CD4-positive, alpha-beta T cell treated with Interleukin-12 subunit alpha and Interleukin-12 subunit beta, for 1 hour (primary cell): ENCODE measurements around the gene TCF7L2.
A peak's percentile ranks its signal among the peaks of the same experiment; 100 is the strongest.

Experiments used
- DNase-seq: peaks from one replicate; pipeline ENCODE4 v3.0.0-alpha.2; 2020

The TCF7L2 gene

DNA sequence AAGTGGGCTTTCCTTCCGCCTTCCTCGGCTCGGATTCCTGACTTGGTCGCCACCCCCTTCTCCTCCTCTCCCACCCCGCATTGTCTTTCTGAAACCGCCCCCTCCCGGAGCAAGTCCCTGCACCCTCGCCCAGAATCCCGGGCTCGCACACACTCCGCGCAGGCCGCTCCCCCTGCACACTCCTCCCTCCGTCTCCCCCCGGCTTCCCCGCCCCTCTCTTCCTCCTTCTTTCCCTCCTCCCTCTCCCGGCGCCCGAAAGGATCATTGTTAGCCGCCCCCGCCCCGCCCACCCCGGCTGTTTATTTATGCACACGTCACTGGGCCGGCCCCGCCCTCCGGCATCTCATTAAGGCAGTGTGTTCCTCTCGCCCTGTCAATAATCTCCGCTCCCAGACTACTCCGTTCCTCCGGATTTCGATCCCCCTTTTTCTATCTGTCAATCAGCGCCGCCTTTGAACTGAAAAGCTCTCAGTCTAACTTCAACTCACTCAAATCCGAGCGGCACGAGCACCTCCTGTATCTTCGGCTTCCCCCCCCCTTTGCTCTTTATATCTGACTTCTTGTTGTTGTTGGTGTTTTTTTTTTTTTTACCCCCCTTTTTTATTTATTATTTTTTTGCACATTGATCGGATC lies at the start of gene TCF7L2:
Gene TCF7L2 (plus strand): TSS at position 373 of the 633 bp plus-strand sequence. CDS start 510 bp downstream, outside the sequence.
- peak; percentile 69 for DNase-seq

DNA sequence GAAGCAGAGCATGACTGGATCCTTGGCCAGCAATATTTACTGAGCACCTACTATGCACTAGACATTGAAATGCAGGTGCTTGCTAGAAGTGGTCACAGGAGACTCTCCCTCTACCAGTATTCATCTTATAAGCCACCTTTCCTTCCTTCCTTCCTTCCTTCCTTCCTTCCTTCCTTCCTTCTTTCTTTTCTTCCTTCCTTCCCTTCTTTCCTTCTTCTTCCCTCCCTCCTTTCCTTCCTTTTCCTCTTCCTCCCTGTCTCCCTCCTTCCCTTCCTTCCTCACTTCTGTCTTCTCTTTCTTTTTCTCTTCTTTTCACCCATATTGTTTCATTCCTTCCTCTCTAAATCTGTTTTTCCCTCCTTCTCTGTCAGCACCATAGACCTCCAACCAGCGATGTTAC lies 47.3 kb upstream of the TCF7L2 start:
- no peak for DNase-seq

DNA sequence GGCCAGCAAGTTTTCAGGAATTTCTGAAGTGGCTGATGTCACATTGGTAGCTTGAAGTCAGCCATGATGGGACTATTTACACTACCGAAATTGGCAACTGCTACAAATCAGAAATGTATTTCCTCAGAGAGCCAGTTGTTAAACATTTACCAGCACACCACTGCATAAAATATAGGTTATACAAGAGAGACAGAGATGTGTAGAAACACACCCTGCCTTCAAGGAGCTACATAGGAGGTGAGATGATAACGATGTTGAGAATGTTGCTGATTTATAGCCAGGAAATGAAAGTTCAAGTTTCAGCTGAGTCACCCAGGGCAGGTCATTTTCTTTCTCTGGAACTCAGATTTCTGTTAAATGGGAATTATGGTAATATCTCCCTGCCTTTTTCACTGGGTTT lies 46.0 kb upstream of the TCF7L2 start:
- DNase-seq = no peak

DNA sequence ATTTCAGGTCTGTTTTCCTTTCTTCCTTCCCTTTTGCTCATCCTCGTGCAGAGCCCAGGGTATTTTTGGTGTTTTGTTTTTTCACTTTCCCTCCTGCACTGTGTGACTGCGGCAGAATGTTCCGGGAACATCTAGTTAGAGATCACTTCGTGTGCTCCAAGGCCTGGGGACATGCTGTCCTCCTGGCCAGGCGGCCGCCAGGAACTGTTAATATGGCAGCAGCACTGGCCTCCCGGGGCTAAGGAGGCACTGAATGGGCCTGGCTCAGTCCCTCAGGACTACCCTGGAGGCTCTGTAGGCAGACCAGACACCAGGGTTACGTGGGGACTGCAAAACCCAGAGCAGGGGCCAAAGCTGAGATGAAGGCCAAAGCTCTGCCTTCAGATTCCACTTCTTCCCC lies 43.1 kb upstream of the TCF7L2 start:
- DNase-seq = no peak

DNA sequence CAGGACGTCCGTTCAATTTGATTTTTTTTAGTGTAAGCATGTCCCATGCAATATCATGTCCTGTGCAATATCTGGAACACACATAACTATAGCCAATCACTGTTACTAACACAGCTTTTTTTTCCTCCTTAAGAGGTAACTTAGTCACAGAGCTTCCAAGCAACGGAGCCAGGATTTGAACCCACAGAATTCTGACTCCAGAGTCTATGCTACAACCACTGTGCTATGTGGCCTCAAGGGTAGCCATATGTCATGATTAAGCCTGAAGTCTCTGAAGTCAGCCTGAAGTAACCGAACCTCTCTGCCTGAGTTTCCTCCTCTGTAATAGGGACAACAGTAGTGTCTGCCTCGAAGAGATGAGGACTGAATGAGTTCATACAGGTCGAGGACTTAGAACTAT lies 42.2 kb upstream of the TCF7L2 start:
- no peak for DNase-seq

DNA sequence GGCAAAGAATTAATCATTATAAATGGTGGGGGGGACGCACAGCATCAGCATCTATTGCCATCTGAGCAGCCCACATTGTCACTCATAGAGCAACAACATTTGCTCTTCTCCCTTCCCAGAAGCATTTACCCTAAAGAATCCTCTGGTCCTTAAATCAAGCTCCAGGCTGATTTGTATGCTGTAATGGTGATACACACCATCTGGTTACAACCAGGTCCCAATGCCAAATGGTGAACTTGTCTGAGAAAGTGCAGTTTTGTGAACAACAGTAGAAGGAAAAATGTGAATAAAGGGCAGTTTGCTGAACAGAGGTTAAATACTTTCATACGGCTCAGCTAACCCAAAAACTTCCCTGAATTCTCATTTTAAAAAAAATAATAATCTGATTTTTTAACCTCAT lies 38.8 kb upstream of the TCF7L2 start:
- no peak for DNase-seq

DNA sequence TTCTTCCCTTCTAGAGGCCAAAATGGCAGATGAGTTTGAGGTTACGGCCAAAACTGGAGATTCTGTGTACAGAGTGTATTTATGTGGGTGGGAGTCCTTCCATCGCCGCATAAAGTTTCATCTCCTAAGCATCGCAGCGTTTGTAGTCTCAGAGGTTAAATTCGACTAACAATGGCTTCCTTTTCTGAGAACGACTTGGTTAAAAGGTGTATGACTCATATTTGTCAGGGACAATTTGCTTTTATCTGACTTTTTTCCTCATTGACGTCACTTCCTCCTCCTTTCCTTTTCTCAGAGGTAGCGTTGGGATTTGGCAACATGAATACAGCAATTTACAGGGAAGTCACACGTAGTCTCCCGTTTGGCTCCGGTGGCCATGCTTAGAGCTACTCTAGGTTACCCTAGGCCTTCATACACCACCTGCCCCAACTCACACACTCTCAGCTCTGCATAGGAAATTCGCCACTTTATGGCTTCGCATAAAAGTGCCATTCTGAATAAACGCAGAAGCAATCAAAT lies 37.6 kb upstream of the TCF7L2 start:
- DNase-seq = no peak

DNA sequence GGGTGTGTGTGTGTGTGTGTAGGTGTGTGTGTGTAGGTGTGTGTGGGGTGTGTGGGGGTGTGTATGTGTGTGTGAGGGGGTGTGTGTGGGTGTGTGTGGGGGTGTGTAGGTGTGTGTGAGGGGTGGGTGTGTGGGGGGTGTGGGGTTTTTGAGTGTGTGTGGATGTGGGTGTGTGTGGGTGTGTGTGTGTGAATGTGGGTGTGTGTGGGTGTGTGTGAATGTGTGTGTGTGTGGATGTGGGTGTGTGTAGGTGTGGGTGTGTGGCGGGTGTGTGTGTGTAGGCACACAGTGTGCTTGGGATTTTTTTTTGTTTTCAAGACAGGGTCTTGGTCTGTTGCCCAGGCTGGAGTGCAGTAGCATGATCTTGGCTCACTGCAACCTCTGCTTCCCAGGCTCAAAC lies 36.8 kb upstream of the TCF7L2 start:
- DNase-seq = no peak

DNA sequence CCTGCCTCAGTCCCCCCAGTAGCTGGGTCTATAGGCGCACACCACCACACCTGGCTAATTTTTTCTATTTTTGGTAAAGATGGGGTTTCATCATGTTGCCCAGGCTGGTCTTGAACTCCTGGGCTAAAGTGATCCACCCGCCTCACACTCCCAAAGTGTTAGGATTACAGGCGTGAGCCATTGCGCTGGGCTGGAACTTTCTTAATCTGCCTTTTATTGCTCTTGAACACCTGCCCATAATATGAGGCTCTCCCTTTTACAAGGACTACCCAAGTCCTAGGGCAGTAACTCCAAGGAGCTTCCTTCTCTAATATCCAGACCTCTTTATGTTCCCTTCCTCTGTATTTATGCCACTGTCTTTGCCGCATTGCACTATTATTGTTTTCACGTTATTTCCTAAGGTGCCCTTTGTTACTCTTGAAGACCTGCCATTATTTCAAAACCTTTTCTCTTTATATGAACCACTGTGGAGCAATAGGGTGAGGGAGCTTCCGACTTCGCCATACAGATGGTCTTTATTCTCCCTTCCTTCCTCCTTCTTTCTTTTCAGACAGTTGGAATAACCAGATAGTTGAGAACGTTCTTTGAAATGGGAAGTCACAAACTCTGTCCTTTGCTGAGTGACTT lies 36.3 kb upstream of the TCF7L2 start:
- DNase-seq = no peak

DNA sequence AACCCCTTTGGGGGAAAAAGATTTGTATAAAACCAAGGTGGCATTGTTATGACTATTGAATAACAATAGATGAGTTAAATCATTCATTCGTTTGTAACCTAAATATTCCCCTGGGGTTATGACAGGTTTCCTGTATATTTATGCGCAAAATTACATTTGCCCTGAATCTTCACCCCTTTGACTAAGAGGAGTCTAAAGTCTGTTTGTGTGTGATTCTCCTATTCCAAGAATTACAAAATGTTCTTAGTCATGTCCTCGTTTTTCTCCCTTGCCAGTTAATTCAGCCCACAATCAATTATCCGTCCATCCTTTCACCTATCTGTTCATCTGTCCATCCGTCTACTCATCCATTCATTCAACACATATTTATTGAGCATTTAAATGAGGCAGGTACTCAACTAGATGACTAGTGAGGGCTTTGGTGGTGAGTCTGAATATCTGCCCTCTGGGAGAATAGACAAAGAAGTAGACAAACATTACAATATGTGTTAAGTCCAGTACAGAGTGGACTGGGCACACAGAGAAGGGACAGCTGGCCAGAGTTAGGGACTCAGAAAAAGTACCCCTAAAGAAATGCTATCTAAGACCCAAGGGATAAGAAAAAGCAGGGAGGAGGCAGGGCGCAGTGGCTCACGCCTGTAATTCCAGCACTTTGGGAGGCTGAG lies 35.6 kb upstream of the TCF7L2 start:
- no peak for DNase-seq

DNA sequence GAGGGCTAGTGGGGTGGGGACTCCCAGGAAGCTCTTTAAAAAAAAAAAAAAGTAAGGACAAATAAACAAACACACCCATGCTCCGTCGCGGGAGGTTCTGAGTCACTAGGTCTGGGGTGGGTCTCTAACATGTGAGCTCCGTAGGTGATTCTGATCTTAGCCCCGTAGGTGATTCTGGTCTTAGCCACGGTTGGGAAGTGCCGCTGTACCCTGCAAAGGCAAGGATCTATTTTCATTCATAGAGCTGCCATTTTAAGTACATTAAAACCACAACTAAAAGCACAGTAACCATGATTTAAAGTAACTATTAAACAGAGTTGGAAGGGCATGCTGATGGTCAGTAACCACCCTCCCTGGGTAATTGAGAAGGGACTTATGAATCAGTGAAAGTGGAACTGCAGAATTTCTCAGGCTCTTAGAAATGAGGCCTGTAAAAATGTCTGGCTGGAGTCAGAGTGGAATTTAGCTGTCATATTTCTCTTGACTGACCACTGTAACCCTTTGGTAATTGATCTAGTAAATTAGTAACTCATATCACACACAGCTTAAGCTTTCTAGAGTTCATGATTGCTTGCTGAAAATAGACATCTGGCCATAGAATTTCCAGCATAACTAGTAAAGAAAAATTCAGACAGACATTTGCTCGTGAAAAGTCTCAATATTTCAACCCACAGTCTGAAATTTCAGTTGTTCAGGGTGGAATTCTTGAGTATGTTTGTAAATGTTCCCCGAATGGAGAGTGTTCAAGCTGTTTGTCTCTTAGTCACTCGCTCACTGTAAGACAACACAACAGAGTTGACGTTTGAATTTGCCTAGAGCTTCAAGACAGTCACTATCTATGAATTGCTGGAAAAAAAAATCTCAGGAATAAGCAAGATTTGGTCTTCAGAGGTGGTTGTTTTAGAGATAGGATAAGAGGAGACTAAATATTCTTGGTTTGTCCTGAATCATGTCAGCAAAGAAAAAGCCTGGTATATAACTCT lies 34.2 kb upstream of the TCF7L2 start:
- no peak for DNase-seq

DNA sequence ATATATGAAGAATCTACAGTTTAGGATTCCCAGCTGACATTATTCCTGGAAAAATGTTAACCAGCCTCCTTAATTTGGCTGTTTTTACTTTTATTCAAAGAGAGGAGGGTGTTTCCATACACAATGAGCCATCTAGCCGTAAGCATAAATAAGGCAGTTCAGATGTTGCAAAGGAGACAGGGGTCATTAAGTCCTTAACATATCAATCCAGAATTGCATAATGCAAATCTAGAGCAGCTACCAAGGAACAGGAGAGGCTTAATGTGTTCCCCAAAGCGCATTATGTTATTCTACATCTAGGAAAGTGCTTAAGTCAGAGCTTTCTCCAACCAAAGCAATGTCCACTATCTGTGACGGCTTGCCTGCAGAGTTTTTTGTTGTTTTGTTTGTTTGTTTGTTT lies 32.4 kb upstream of the TCF7L2 start:
- no peak for DNase-seq

DNA sequence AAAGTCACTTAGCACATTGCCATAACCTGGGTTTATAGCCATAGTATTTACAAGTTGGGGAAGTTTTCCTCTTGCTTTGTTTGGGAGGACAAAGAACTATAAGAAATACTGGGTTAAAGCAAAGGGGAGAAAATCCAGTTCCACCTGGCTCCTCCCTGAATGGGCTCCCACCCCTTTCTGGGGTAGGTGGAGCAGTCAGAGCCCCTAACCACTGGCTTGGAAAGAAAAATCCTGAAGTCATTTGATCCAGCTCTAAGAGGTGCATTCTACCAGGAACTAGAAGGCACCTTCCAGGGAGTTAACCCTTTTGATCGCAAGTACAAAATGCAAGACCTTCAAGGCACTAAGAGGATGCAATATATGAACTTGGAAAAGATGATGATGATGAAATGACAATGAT lies 31.3 kb upstream of the TCF7L2 start:
- no peak for DNase-seq

DNA sequence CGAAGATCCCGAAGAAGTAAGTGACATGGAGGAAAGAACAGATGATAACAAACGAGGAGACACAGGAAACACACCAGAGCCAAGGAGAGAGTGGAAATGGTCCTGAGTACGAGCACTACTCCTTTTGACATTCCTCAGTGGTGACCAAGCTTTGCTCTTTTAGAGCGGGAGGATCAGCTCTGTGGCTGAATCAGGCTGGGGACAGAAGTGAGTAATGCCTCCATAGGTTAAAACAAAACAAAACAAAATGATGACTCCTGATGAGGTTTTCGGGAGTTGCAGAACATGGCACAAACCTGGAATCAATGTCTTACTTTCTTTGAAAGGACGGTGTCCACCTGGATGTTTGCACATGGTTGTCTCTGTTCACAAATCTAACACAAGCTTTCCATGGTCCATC lies 30.3 kb upstream of the TCF7L2 start:
- DNase-seq = no peak

DNA sequence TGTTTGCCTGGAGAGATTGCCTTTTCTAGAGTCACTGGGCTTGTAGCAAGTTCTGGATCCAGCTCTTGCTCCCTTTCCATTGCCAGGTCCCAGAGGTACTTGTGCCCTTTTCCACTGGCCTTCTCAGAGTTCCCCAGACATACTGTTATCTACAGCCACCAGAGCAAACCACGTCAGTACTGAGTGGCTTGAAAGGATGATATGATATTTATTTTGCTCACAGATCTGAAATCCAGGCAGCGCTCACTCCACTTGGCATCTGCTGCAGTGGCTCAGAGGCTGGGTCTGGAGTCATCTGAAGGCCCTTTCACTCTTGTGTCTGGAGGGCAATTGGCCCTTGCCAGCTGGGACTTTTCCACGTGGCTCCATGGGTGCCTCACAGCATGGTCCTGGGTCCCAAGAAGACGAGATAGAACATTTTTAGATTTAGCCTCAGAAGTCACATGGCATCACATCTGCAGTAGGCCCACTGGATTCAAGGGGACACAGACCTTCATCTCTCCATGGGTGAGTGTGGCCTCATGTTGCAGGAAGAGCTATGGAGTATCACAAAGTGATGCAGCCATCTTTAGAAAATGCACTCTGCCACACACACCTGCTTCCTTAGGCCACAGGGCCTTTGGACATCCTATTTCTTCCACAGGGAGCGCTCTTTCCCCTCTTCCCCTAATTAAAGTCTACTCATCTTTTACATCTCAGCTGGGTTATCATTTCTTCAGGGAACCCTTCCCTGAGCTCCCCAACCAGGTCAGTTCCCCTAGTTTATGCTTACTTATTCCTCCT lies 22.9 kb upstream of the TCF7L2 start:
- no peak for DNase-seq

DNA sequence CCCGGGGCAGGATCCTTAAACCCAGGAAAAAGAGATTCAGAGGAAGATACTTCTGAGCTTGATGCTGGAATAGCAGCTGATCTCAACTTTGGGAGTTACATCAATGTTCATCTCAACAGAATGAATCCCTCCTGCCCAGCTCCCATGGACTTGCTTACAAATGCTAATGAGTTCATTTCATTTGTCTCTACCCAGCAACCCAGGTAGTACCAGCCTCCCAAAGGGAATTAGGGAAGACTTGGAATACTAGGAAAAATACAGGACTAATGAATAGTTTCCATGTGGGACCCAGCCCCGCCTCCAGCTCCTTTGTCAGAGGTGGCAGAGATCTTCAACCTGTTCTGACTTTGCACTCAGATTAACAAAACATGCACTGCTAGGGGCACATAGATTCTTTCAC lies 22.1 kb upstream of the TCF7L2 start:
- no peak for DNase-seq

DNA sequence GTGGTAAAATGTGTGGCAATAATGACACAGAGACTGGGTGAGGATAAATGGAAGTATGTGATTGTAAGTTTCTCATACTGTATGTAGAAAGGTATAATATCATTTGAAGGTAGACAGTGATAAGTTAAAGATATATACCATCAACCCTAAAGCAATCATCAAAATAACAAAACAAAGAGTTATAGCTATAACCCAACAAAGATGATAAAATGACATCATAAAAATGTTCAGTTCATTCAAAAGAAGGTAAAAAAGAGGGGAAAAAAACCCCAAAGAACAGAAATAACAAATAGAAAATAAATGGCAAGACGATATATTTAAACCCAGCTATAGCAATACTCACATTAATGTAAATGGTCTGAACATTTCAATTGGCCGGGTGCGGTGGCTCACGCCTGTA lies 17.4 kb upstream of the TCF7L2 start:
- DNase-seq = no peak

DNA sequence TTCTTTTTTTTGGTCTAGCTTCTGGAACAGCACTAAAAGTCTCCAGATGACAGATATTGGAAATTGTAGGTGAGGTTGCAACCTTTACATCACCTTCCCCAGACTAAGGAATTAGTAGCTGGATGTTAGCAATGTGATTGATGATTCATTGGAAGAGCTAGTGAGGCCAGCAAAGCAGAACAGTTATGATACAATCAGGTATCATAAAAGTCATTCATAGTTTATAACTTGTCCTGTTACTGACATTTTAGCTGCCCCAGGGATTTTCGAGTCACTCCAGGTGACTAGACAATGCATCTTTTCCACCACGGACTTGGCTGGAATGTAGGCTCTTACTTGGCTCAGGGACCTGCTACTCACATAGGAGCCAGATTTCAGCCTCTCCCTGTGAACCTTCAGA lies 15.9 kb upstream of the TCF7L2 start:
- no peak for DNase-seq

DNA sequence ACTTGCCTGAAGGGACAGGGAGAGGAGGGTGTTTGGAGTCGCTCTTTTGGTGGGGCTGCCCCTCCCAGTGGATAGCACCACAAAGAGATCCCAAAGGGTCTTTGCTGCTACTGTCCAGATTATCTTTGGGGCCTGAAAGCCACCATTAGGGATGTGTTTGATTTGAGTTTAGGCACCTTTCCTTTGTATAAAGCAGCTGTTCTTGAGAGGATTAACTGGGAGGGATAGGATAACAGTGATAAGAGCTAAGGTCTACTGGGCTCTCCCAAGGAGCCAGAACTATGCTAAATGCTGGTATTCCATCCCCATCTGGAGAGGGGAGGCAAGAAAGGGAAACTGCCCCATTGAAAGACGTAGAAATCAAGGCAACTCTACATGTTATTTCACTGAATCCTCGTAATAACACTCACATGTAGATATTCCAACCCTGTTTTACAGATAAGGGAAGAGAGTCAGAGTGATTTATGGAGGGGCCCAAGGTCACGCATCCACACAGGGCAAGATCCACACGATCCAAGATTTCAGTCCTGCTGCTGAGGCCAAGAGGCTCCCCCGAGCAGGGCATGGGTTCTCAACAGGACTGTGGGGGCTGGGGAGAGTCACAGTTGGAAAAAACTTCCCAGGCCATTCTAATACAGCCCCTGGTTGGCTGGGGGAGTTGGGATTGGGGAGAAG lies 11.1 kb upstream of the TCF7L2 start:
- no peak for DNase-seq

DNA sequence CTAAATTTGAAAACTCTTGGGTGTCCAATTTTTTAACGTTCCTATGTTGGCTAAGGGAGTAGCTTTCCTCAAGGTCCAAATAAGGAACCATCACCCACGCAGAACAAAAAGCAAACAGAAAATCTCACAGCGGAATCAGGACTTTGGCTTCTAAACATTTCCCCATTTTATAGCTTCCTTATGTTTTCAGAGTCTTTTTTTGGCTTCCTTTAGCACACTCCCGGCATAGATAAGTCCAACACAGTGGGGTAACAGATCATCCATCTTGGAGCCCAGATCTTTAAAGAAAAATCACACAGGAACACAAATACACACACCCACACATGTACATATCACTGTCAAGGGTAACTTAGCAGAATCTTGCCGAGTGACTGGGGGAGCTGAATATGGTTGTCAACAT lies 4.2 kb upstream of the TCF7L2 start:
- no peak for DNase-seq

DNA sequence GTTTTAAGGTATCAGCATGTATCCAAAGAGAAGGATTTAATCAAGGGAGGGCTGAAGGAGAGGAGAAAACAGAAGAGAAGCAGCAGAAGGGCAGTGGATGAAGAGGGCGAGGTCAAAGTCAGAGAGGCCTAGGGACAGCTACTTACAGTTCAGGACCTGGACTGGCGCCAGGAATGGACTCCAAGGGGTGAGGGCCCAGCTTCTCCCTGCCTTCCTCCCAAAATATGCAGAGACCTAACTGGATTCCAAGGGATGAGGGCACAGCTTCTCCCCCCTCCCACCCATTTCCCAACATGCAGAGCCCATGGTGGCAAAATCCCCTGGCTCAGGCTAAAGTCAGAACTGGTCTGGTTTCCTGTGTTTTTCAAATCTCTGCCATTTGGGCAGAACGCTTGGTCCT lies 3.4 kb upstream of the TCF7L2 start:
- DNase-seq = no peak

DNA sequence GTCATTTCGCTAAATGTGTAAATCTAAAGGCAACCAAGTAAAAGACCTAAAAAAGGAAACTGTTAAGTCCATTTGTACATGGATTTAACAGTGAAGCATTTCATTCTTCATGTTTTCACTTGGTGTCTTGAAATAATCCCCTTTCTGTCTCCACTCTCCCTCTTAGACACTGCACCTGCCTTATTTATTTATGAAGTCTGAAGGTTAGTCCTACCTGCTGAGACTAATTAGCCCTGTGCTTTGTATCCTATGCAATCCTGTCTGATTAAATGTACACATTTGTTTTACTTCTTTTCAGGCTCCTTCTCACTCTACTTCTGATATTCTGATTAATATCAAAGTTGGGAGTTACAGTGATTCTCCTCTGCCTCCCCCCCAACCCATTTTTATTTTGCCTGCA lies 1.9 kb upstream of the TCF7L2 start:
- DNase-seq = no peak
